D721Med (cell line): ENCODE results near the gene ZNF496.

Experiments used
- DNase-seq: peaks from one replicate; pipeline ENCODE4 v3.0.0; 2011; ENCODE audit warnings: low spot score; ENCODE audit not compliant: insufficient read length
- FAIRE-seq: peaks from 2 replicates; lab custom pipeline; 2011; peaks lifted over from hg19 to GRCh38; lab: Jason Lieb, UNC
- CTCF ChIP-seq: IDR thresholded peaks from 2 replicates; pipeline ENCODE4 v1.5.1; 2012; ENCODE audit warnings: mild to moderate bottlenecking, control low read depth; ENCODE audit not compliant: insufficient read depth; ENCODE audit errors: missing control alignments

The ZNF496 gene

GRCh38 chr1:247298124-247298481, 33.6 kb downstream of the ZNF496 start:
- no peak for DNase-seq
- FAIRE-seq: no peak
- no peak for TF ChIP-seq CTCF

- no peak for DNase-seq
- FAIRE-seq: no peak
- TF ChIP-seq CTCF: no peak
Observed at GRCh38 chr1:247297263-247298123, 34.2 kb downstream of the ZNF496 start.

GRCh38 chr1:247296599-247297180, 35.0 kb downstream of the ZNF496 start:
- DNase-seq: no peak
- FAIRE-seq: no peak
- no peak for TF ChIP-seq CTCF

- TF ChIP-seq CTCF: no peak
- DNase-seq: no peak
Observed at GRCh38 chr1:247295746-247296145, 35.9 kb downstream of the ZNF496 start.

GRCh38 chr1:247295274-247295684, 36.4 kb downstream of the ZNF496 start:
- DNase-seq (no peak), FAIRE-seq (no peak)
- TF ChIP-seq CTCF: no peak

More at GRCh38 chr1:247295746-247296145, 35.9 kb downstream of the ZNF496 start:
- FAIRE-seq: no peak

GRCh38 chr1:247294282-247294681, 37.4 kb downstream of the ZNF496 start:
- no peak for TF ChIP-seq CTCF
- FAIRE-seq (no peak), DNase-seq (no peak)

GRCh38 chr1:247293047-247293446, 38.6 kb downstream of the ZNF496 start:
- no peak for TF ChIP-seq CTCF
- DNase-seq: no peak
- no peak for FAIRE-seq
